ENCODE data around the gene PNMT.

The PNMT gene

GRCh38 chr17:39621523-39622379, 46.5 kb upstream of the PNMT start (continued):
- TF ChIP-seq ZNF692 (tag by site-specific recombination; IDR thresholded peaks at IDR 0.05) (0 out of 2 replicates have a peak, but pooled peaks have one; percentile 41), ZNF660 (tag by site-specific recombination; IDR thresholded peaks at IDR 0.05) (peak; percentile 93), ZNF600 (tag by site-specific recombination; IDR thresholded peaks at IDR 0.05) (peak; percentile 57), ZNF658 (tag by site-specific recombination; IDR thresholded peaks at IDR 0.05) (no peak), ZNF76 (tag by site-specific recombination; IDR thresholded peaks at IDR 0.05; ENCODE audit: borderline replicate concordance, low read depth) (peak; percentile 27; the same call in 1 of the 2 replicates), ZBTB26 (tag by site-specific recombination; optimal IDR thresholded peaks at IDR 0.05) (peak; percentile 19), SP7 (tag by site-specific recombination; IDR thresholded peaks at IDR 0.05) (peak; percentile 54; the same call in 1 of the 2 replicates), GLIS1 (tag by site-specific recombination; IDR thresholded peaks at IDR 0.05) (peak; percentile 19; the same call in 1 of the 2 replicates), HIC1 (tag by site-specific recombination; IDR thresholded peaks at IDR 0.05) (0 out of 2 replicates have a peak, but pooled peaks have one; percentile 42), ZNF501 (tag by site-specific recombination; IDR thresholded peaks at IDR 0.05) (0 out of 2 replicates have a peak, but pooled peaks have one; percentile 39), GFI1B (tag by site-specific recombination; IDR thresholded peaks at IDR 0.05) (no peak), SP2 (tag by site-specific recombination; IDR thresholded peaks at IDR 0.05) (no peak), KLF17 (tag by site-specific recombination; IDR thresholded peaks at IDR 0.05) (peak; percentile 62; the same call in 1 of the 2 replicates), ZBTB20 (tag by site-specific recombination; IDR thresholded peaks at IDR 0.05) (no peak; the same call in 1 of the 2 replicates)

- POLR2A ChIA-PET = interaction anchor here (1.3 kb wide), 1 partner anchor 11 kb away, joined by 7 read pairs; no protein-coding TSS in a partner anchor
- Histone ChIP-seq H3K36me3 (ENCODE audit: control insufficient read depth in 2 of 2, insufficient read depth in 1 of 2, low read length in 2 of 2) (no peaks in the 10 kb centered on the region), H3K4me1 (ENCODE audit: control insufficient read depth, insufficient read depth, low read length) (peaks cover 4% of the 10 kb centered on the region), H3K4me3 (ENCODE audit: low read depth, low read length) (no peak overlapping the region), H3K9me3 (ENCODE audit: control insufficient read depth, insufficient read depth, low read depth, low read length) (no peaks in the 10 kb centered on the region), H3K27ac (ENCODE audit: extremely low read depth, low read depth, low read length) (no peak overlapping the region)
- CTCF ChIA-PET = interaction anchor here (0.5 to 11.8 kb wide), 65 partner anchors 11 to 818 kb away, joined by 3 to 475 read pairs (median 6); partner anchors contain the start of genes ERBB2, MIEN1, NEUROD2 and PNMT
- no peak for TF ChIP-seq ZNF629 (tag by site-specific recombination; IDR thresholded peaks at IDR 0.05)
- peak; percentile 10 for TF ChIP-seq SETDB1 (IDR thresholded peaks at IDR 0.05; ENCODE audit: insufficient read length, low read length)
- no peak for TF ChIP-seq PRDM1 (tag by site-specific recombination; IDR thresholded peaks at IDR 0.05)
- no peak for TF ChIP-seq ZBTB10 (tag by site-specific recombination; IDR thresholded peaks at IDR 0.05)
- no peak for TF ChIP-seq ZBTB6 (tag by site-specific recombination; IDR thresholded peaks at IDR 0.05)
- TF ChIP-seq ZNF558 (tag by site-specific recombination; IDR thresholded peaks at IDR 0.05) = no peak
- no peak for TF ChIP-seq ZNF621 (tag by site-specific recombination; IDR thresholded peaks at IDR 0.05)
- TF ChIP-seq TRIM28 (IDR thresholded peaks at IDR 0.05; ENCODE audit: borderline replicate concordance, low read length) = no peak
- TF ChIP-seq ZNF677 (tag by site-specific recombination; IDR thresholded peaks at IDR 0.05) = no peak
- TF ChIP-seq ZNF324 (tag by site-specific recombination; IDR thresholded peaks at IDR 0.05) = no peak
- TF ChIP-seq MZF1 (tag by site-specific recombination; IDR thresholded peaks at IDR 0.05; ENCODE audit: borderline replicate concordance) = no peak
- no peak for TF ChIP-seq IKZF3 (tag by site-specific recombination; IDR thresholded peaks at IDR 0.05)
Observed at GRCh38 chr17:39622380-39623006, 45.8 kb upstream of the PNMT start.
